NCI-H2107 (cell line): Measurements from ENCODE around the gene RIPOR3.
A peak's percentile ranks its signal among the peaks of the same experiment; 100 is the strongest.

Experiments
- DNase-seq: peaks from one replicate; lab custom pipeline; 2025; lab: John Stamatoyannopoulos, UW

The RIPOR3 gene

GRCh38 chr20:50690650-50691572, at the start of gene RIPOR3:
TSS of gene RIPOR3 (minus strand) at chr20:50691542. CDS start at chr20:50691128, 414 bp downstream.
- DNase-seq, result no peak

DNA sequence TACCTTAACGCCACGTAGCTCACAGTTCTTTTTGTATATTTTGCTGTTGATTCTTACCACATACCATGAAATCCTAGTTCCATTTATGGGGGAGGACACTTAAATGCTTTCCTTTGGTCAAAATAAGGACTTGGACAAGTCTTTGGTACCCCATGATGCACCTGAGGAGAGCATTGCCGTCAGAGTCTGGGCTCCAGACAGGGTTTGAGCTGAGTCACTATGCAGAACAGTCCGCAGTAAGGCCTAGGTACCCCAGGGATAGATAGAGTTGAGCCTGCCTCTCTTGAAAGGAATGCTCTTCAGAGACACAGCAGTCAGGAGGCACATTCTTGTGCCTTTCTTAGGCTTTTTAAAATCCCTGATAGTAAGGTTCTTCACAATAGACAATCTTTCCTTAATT, 46.0 kb upstream of the RIPOR3 start:
- no peak for DNase-seq

GRCh38 chr20:50735813-50736212, 44.5 kb upstream of the RIPOR3 start:
- DNase-seq, result no peak

GRCh38 chr20:50734730-50735679, 43.7 kb upstream of the RIPOR3 start:
- DNase-seq, result no peak

- no peak for DNase-seq
Measured at GRCh38 chr20:50733644-50734349, 42.5 kb upstream of the RIPOR3 start.

- peak; percentile 13 for DNase-seq
Measured at GRCh38 chr20:50731930-50732690, 40.8 kb upstream of the RIPOR3 start.

DNA sequence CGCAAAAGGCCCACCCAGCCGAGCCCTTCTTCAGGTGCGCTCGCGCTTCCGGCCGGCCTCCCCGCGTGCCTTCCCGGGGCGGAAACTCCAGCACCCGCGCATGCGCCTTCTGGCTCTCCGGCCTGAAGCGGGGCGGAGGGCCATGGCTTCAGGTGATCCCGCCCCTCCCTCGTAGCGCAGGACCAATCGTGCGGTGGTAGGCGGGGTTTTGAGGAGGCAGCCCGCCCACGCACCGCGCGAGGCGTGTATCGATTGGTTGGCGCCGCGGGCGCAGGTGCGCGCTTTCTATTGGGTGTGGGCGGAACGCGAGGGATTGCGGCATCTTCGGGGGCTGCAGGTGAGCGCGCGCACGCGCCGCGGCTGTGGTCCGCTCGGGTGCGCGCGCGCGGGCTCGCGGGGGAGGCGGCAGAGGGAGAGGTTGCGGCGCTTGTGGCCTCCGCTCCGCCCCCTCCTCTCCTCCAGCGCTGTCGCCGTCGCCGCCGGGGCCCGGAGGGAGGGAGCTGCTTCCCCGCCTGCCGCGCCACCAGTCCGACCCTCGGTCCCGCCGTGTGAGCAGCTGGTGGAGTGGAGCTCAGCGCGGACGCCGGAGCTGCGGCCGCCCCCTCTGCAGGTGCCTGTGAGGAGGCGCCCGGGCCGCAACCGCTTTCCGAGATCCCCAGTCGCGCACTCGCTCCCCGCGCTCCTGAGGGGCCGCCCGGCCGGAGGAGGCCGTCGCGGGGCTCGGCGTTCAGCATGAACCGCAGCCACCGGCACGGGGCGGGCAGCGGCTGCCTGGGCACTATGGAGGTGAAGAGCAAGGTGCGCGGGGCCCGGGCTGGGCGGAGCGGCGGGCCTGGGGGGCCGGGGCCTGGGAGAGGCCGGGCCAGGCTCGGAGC, 40.0 kb upstream of the RIPOR3 start, which contains the start of gene PARD6B:
Gene PARD6B, plus strand, starts transcription at position 526 of the 875 bp plus-strand sequence. Its CDS starts 207 bp downstream, at position 733.
- DNase-seq, result peak; percentile 99

- DNase-seq, result no peak
Measured at GRCh38 chr20:50730765-50731054, 39.4 kb upstream of the RIPOR3 start.

DNA sequence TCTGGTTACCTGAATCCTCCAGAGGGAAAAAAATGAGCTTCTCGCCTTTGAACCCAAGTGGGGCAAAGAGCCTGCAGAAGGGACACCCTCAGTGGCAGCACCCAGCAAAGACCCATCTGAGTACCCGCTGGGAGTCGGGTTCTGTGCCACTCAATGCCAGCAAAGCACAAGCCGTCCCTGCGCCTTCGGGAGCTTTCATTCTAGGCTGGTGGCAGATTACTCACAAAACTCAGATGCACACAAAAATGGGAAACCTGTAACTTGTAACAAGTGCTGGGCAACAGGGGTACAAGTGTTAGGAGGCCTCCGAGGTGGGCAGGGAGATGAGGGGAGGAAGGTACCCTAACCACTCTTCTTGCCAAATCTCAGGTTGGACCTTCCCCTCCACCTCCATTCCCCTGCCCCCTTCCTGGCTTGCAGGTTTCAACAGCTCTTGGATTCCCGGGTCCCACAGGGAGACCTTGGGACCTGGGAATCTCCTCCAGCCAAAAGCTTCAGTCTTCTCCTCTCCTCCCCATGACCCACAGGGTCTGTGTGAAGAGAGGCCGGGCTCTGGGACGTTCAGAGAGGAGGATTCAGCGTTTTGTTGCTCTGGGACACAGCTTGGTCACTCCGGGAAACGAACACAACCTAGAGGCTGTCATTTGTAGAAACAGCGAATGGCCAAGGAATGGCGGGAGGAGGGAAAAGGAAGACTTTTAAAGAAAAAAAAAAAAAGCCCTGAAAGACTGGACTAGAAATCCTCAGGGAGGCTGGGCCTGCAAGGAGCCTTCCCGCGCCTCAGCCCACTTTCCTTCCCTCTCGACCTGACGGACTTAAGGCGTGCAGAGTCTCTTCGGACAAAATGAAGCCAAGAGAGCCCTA, 38.8 kb upstream of the RIPOR3 start:
- DNase-seq, result no peak

- DNase-seq, result no peak
Measured at GRCh38 chr20:50728981-50729874, 37.9 kb upstream of the RIPOR3 start.

DNA sequence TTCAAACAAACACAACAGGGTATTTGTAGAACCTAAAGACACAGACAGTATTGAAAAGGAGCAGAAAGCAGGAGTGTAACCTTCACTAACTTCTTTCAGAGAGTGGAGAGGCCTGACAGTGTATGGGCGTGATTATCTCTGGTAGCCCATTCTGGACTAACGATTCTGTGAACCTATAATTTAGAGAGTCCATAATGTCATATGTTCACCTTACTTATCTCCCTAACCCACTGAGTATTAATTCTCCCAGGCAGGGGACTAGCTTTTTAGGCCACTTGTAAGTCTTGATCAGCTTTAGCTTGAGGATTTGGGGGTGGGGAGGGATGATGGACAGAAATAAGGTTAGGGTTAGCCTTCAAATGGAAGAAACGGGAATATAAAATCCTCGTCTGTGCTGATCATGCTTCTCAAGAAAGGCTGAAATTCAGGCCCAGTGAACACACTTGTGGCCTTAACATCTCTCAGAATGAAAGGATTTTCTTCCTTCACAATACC, 37.2 kb upstream of the RIPOR3 start:
- DNase-seq, result no peak

GRCh38 chr20:50727792-50728485, 36.6 kb upstream of the RIPOR3 start:
- DNase-seq, result no peak

- DNase-seq, result no peak
Measured at GRCh38 chr20:50726955-50727791, 35.8 kb upstream of the RIPOR3 start.

DNA sequence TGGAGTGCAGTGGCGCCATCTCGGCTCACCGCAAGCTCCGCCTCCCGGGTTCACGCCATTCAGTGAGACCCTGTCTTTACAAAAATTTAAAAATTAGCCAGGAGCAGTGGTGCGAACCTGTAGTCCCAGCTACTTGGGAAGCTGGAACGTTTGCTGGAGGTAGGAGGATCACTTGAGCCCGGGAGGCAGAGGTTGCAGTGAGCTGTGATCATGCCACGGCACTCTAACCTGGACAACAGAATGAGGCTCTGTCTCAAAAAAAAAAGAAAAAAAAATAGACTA, 34.3 kb upstream of the RIPOR3 start:
- DNase-seq, result no peak

DNA sequence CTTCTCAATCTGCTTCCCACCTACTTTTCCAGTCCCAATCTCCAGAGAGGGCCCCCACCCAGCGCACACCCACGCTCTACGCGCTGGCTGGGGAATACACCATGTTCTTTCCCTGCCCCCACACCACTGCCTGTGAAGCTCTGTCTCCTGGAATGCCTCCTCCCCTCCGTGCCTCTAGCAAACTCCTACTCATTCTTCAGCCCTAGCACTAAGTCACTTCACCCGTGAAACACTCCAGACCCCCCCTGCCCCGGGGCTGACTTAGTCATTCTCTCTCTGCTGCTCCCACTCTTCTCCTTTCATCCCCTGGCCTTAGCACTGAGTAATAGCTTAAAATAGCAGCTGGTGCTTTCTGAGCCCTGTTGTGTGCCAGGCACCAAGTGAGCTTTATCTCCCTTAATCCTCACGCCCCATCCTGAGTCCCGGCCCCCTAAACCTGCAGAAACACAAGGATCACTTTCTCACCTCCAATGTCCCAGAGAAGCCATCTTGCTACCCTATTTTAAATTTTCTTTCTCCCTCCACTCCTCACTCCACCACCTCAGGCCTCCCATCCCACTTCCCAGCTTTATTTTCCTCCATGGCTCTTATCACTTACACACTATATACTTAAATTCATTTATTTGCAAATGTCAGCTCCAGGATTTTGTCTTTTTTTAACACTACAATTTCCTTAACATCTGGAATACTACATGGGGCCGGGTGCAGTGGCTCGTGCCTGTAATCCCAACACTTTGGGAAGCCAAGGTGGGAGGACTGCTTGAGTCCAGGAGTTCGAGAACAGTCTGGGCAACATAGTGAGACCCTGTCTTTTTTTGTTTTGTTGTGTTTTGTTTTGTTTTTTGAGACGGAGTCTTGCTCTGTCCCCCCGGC, 33.7 kb upstream of the RIPOR3 start:
- no peak for DNase-seq
